Activated CD8-positive, alpha-beta memory T cell treated with anti-CD3 and anti-CD28 coated beads, Interleukin-2, amount 50 U/mL, for 24 hours (primary cell): ENCODE data around the gene CHST11.

ENCODE experiments used
- DNase-seq: peaks from one replicate; pipeline ENCODE4 v3.0.0-alpha.2; 2020; ENCODE audit errors: extremely low read depth

Gene CHST11

GRCh38 chr12:104697186-104697585 is 240.4 kb downstream of the CHST11 start:
- no peak for DNase-seq

GRCh38 chr12:104698871-104699270 is 242.1 kb downstream of the CHST11 start:
- no peak for DNase-seq

GRCh38 chr12:104699489-104700190 is 242.9 kb downstream of the CHST11 start:
- DNase-seq: no peak

- DNase-seq: no peak
Observed at GRCh38 chr12:104700324-104700723, 243.6 kb downstream of the CHST11 start.

GRCh38 chr12:104701301-104701700 is 244.6 kb downstream of the CHST11 start:
- no peak for DNase-seq

- DNase-seq: no peak
Observed at GRCh38 chr12:104701756-104702155, 245.0 kb downstream of the CHST11 start.

GRCh38 chr12:104702565-104703139 is 245.9 kb downstream of the CHST11 start:
- no peak for DNase-seq

- no peak for DNase-seq
Observed at GRCh38 chr12:104703372-104703771, 246.6 kb downstream of the CHST11 start.

GRCh38 chr12:104704224-104704779 is 247.6 kb downstream of the CHST11 start:
- DNase-seq: no peak

- DNase-seq: no peak
Observed at GRCh38 chr12:104707194-104707593, 250.4 kb downstream of the CHST11 start.

- no peak for DNase-seq
Observed at GRCh38 chr12:104707794-104708558, 251.2 kb downstream of the CHST11 start.

- no peak for DNase-seq
Observed at GRCh38 chr12:104708891-104709290, 252.1 kb downstream of the CHST11 start.

GRCh38 chr12:104709692-104710435 is 253.1 kb downstream of the CHST11 start:
- no peak for DNase-seq

- no peak for DNase-seq
Observed at GRCh38 chr12:104710940-104711689, 254.4 kb downstream of the CHST11 start.

GRCh38 chr12:104712477-104712876 is 255.7 kb downstream of the CHST11 start:
- no peak for DNase-seq

- DNase-seq: no peak
Observed at GRCh38 chr12:104712968-104713367, 256.2 kb downstream of the CHST11 start.

GRCh38 chr12:104713444-104713843 is 256.7 kb downstream of the CHST11 start:
- DNase-seq: no peak

GRCh38 chr12:104714369-104714768 is 257.6 kb downstream of the CHST11 start:
- no peak for DNase-seq

GRCh38 chr12:104716172-104716571 is 259.4 kb downstream of the CHST11 start:
- DNase-seq: no peak

GRCh38 chr12:104718304-104718929 is 261.7 kb downstream of the CHST11 start:
- DNase-seq: no peak
